NCI-H446 treated with DMSO at 0.1 percent for 48 hours (cell line): ENCODE measurements around the gene FGF23.
"Not testable (repeated sequence)": the region's sequence is repeated elsewhere in the genome, so short reads cannot be mapped to it uniquely, and the experiment has no call there.

Source experiments
- DNase-seq: peaks from one replicate; lab custom pipeline; 2025; lab: John Stamatoyannopoulos, UW

FGF23 gene

GRCh38 chr12:4379405-4379804 is at the start of gene FGF23:
Gene FGF23 (minus strand): TSS chr12:4379712. CDS start chr12:4379582, 130 bp downstream.
- no peak for DNase-seq

DNA sequence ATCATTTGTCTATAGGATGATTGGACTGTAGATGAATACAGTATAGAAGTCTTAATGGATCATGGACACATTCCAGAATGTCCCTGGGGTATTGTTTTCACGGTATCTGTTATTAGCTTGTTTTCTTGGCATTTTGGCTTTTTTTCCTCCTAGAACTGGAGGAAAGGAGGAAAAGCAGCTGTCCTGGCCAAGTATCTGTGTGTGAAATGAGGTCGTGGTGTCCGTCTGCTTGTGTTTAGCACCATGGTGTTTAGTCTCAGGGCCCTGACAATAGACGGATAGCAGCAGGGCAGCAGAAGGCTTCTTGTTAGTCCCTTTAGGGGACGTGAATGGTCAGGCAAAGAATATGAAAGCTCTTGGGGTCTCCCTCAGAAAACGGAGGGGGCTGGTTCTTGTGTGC is 44.9 kb upstream of the FGF23 start:
- no peak for DNase-seq

DNA sequence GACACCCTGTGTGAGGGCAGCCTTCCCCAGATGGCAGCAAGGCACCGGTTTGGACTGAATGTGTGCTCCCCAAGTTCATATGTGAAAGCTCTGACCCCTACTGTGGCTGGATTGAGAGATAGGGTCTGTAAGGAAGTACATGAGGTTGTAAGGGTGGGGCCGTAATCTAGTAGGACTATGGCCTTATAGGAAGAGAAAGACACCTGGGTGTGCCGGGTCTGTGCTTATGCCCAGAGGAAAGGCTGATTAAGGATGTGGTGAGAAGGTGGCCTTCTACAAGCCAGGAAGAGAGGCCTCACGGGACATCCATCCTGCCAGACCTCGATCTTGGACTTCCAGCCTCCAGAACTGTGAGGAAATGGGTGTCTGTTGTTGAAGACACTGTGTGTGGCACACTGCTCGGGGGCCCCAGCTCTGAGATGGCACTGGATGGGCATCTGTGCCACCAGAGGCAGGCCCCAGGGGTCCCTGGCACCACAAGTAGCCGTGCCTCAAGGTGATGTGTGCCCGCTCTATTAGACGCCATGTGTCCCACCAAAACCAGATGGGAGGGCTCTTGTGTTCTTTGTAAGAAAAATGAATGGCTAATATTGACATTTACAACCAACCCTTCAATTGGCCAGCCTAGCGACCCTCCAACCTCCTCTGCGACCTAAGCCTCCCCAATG is 44.1 kb upstream of the FGF23 start:
- DNase-seq: no peak

DNA sequence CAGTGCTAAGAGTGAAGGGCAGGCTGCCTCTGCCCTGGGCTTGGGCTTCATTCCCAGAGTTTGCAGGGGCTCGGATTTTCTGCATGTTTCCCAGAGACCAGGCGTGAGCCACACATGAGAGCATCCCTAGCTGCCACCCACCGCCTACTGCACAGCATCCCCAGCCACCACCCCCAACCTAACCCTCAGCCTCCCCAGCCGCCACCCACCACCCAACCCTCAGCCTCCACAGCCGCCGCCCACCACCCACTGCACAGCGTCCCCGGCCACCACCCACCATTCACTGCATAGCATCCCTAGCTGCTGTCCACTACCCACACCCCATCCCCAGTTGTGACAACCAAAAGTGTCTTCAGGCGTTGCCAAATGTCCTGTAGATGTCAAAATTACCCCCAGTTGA is 43.5 kb upstream of the FGF23 start:
- DNase-seq: no peak

DNA sequence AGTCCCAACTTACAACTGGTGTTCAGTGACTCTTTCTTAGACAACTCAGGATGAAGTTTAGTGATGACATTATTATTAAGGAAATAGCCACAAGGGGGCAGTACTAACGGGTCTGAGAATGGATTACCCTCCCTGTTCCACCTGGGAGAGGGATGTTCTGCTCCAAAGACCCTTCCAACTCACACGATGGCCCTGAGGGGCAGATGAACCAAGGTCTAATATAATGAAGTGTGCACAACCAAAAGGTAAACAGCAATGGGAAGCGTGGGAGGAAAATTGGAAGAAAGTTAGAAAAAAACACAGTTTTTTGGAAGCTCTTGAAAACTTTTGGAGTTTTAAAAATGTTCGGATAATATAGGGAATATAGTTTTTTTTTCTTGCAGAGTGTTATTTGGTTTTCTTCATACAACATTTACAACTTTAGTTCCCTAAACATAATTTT is 42.1 kb upstream of the FGF23 start:
- no peak for DNase-seq

- no peak for DNase-seq
Measured at GRCh38 chr12:4420138-4420670, 40.7 kb upstream of the FGF23 start.

- DNase-seq: no peak
Measured at GRCh38 chr12:4418913-4419312, 39.4 kb upstream of the FGF23 start.

DNA sequence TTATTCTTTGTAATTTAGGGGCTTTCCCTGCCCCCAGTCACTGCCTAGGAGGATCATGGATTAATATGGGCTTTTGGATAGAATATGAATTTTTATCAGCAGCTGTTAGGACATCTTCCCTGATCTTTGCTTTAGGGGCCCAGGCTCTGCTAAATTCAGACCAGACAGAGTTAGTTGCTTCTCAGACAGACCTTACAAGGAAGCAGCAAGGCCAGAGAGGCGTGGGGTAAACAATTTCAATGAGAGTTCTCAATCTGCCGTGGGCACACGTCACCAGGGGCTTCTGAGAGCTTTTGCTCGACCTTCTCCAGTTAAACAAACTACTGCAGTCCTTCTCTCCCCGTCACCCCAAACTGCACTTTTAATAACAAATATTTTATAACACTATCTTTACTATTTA is 38.4 kb upstream of the FGF23 start:
- no peak for DNase-seq

DNA sequence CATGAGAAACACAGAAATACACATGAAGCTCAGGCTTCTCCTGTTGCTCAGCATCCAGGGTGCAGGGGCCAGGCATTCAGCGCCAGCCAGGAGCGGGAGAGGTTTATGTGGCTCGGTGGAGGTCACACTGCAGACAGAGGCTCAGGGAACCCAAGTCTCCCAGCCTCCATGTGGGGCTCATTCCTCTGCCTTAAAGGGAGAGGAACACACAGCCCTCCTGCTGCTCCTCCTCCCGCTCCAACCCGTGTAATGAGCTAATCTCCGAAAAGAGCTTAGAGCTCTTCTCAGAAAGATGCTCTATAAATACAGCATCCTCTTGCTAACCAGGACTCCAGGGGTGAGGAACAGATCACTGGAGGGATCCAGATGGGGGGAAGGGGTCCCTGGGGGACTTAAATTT is 37.9 kb upstream of the FGF23 start:
- no peak for DNase-seq

DNA sequence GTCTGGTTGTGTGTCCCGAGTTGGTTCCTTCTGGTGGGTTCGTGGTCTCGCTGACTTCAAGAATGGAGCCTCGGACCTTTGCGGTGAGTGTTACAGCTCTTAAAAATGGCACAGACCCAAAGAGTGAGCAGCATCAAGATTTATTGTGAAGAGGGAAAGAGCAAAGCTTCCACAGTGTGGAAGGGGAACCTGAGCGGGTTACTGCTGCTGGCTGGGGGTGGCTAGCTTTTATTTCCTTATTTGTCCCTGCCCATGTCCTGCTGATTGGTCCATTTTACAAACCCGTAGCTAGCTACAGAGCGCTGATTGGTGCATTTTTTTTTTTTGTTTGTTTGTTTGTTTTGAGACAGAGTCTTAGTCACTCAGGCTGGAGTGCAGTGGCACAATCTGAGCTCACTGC is 36.8 kb upstream of the FGF23 start:
- DNase-seq: no peak

DNA sequence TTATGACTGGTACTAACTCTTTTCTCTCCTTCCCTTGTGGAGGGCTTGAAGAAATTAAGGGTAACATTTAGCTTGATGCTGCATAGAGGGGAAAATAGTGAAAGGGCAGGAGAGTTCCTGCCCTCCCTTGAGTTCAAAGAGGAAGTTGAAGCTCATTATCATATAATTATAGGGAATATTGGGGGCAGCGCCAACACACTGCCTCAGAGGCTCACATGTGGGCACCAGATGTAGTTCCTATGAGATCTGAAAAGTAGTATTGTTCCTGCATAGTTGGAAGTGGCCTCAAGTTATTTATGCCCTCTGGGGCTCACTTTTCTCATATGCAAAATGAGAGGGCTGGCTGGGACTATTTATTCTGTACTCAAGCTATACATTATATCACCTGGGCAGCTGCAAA is 33.0 kb upstream of the FGF23 start:
- DNase-seq: no peak

GRCh38 chr12:4412056-4412455 is 32.5 kb upstream of the FGF23 start:
- DNase-seq: no peak

GRCh38 chr12:4407136-4407535 is 27.6 kb upstream of the FGF23 start:
- DNase-seq: no peak

DNA sequence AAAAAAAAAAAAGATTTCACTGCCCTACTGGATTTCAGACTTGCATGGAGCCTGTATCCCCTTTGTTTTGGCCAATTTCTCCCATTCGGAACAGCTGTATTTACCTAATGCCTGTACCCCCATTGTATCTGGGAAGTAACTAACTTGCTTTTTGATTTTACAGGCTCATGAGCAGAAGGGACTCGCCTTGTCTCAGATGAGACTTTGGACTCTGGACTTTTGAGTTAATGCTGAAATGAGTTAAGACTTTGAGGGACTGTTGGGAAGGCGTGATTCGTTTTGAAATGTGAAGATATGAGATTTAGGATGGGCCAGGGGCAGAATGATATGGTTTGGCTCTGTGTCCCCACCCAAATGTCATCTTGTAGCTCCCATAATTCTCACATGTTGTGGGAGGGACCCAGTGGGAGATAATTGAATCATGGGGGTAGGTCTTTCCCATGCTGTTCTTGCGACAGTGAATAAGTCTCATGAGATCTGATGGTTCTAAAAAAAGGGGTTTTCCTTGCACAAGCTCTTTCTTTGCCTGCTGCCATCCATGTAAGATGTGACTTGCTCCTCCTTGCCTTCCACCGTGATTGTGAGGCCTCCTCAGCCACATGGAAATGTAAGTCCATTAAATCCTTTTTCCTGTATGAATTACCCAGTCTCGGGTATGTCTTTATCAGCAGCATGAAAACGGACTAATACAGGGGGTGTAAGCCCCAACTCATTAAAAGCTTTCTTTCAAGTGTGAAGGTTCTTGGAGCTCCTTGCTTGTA is 25.5 kb upstream of the FGF23 start:
- DNase-seq: not testable (repeated sequence)

DNA sequence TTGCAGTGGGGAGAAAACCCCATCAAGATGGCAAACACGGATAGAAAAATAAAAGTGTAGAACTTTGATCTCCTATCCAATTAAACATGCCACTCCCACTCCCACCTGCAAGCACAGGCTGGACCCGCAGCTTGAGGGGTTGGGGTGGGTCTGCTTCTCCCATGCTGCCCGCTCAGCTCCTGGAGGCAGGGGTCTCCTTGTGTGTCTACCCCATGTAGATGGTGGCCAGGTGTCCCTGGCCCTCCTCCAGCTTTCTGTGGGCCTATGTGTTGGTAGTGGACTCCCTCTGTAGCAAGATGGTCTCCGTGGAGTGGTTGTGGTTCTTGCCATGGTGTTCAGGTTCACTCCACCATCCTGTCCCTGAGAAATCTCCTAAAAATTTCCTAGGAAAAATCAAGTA is 23.5 kb upstream of the FGF23 start:
- DNase-seq: no peak

GRCh38 chr12:4401117-4401516 is 21.6 kb upstream of the FGF23 start:
- no peak for DNase-seq

DNA sequence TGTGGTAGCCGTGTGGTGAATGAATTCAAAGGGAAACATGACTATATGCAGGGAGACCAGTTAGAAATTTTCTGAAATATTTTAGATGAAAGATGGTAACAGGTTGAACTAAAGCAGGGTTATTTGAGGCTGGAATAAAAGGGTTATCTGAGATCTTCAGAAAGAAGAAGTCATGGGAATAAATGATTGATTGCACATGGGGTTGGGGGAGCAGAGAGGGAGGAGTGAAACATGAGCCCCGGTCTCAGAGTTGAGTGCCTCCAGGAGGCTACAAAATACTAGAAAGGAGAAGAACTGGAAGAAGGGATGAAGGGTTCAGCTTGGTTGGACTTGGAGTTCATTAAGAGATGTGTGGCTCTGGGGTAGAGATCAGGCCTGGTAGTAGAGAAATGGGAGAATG is 16.3 kb upstream of the FGF23 start:
- no peak for DNase-seq

DNA sequence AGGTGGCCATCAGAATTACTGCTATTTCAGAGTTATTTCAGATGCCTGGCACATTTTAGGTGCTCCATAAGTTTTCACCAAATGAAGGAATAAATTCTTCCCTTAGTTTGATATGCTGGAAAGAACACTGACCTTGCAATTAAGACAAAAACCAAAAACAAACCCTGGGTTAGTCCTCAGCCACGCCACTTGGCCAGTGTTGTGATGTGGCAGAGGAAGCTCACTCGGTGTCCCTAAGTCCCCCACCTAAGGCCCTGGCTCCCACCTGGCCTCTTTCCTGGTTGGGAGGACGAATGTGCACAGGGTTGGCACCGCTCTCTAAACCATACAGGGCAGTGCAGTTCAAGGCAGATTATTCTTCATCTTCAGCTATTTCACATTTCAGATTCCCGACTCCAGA is 13.7 kb upstream of the FGF23 start:
- DNase-seq: no peak

GRCh38 chr12:4392223-4392742 is 12.8 kb upstream of the FGF23 start:
- no peak for DNase-seq

GRCh38 chr12:4388662-4389061 is 9.2 kb upstream of the FGF23 start:
- no peak for DNase-seq

GRCh38 chr12:4388032-4388431 is 8.5 kb upstream of the FGF23 start:
- no peak for DNase-seq

- DNase-seq: no peak
Measured at GRCh38 chr12:4387607-4388006, 8.1 kb upstream of the FGF23 start.

- DNase-seq: no peak
Measured at GRCh38 chr12:4386801-4387200, 7.3 kb upstream of the FGF23 start.
